Heart left ventricle (tissue), 13 donors: Measurements from ENCODE around the gene KREMEN1.

Experiments
- CTCF ChIP-seq, 12 donors: fragments of 200-600 bp; sonication (generic) in 4 of 12; IDR thresholded peaks; one replicate each; pipeline versions ENCODE4 v1.5.0 to v1.8.0; 2018 to 2022; ENCODE audit warnings: antibody characterized with exemption in 12 of 12, mild to moderate bottlenecking in 5 of 12
- POLR2A ChIP-seq, 2 donors: fragments of 450-650 bp; IDR thresholded peaks; one replicate each; pipeline ENCODE4 v1.6.1; 2017; ENCODE audit warnings: antibody characterized with exemption in 2 of 2, mild to moderate bottlenecking in 2 of 2, moderate library complexity in 2 of 2
- donor health status: ischemic (EF 13 %, LVEDD 7.1; RV severe dilation, severe dysfunction).
- donor health status: DM: no; HTN: yes; CAD: no.
- donor health status: DM: no; HTN: no; CAD: no.
- donor health status: ischemic (EF 25% LVEDD 6.9; RV normal size, moderate dysfunction).
- donor health status: ischemic (EF 25% LVEDD 5.7; RV mildly dilated, moderate dysfunction).
- donor health status: ischemic (EF 35%, LVEDD 5.7; RV mildly dilated, moderate dysfunction).
- donor health status: nonischemic (EF 11% LVEDD 7.7; RV severe dilation, severe dysfunction).
- donor health status: DM: yes; HTN: yes; CAD: no.
- donor health status: PGD.
- donor health status: ischemic (EF 29% LVEDD 5.4; RV normal size, mild dysfunction).
- donor health status: nonischemic (EF 23%, LVEDD 6.1; RV moderate dilation, normal function).

DNA sequence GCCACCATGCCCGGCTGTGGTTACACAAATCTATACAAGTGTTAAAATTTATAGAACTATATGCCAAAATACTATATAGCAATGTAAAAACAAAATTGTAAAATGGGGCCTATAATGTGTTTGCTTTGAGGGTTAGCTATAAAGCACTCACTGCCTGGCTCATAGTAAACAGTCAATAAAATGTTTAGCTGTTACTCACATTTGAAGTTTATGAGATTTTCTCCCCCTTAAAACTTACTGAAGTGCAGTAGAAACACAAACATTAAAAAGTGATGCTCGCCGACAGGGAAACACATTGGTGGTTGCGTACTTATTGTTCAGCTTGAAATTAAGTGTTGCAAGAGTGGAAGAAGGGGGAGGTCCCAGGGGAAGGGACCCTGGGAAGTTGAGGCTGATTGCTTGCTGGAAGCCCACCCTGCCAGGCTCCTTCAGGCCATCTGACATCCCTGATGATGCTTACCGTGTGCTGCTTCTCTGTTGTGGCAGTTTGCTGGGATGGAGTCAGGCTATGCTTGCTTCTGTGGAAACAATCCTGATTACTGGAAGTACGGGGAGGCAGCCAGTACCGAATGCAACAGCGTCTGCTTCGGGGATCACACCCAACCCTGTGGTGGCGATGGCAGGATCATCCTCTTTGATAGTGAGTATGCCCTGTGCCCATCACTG, 52.1 kb downstream of the KREMEN1 start:
- no peak for TF ChIP-seq POLR2A (IDR thresholded peaks at IDR 0.05)
- no peak for TF ChIP-seq CTCF (IDR thresholded peaks at IDR 0.05)
